WERI-Rb-1 (cell line): ENCODE results near the gene KRTAP10-2.

Source experiments
- DNase-seq: peaks from one replicate; pipeline ENCODE4 v3.0.0-alpha.2; 2020
- H3K27ac ChIP-seq: fragments of 250-450 bp; sonication (Bioruptor Pico); 2 replicates; pipeline ENCODE4 v1.5.1; 2020; ENCODE audit warnings: mild to moderate bottlenecking, moderate library complexity
- H3K27me3 ChIP-seq: fragments of 250-450 bp; sonication (Bioruptor Pico); 2 replicates; pipeline ENCODE4 v1.5.1; 2021; ENCODE audit warnings: mild to moderate bottlenecking, low read depth, moderate library complexity; ENCODE audit not compliant: insufficient read depth, severe bottlenecking
- H3K36me3 ChIP-seq: fragments of 250-450 bp; sonication (Bioruptor Pico); 2 replicates; pipeline ENCODE4 v1.5.1; 2020; ENCODE audit warnings: mild to moderate bottlenecking, moderate library complexity
- H3K4me3 ChIP-seq: 2 replicates; pipeline ENCODE4 v1.5.1; 2011; ENCODE audit warnings: low read depth, mild to moderate bottlenecking, control low read depth, low read length
- H3K9me3 ChIP-seq: fragments of 250-450 bp; sonication (Bioruptor Pico); 2 replicates; pipeline ENCODE4 v1.5.1; 2021; ENCODE audit warnings: mild to moderate bottlenecking, moderate library complexity; ENCODE audit not compliant: severe bottlenecking
- TF ChIP-seq, protein P1 (sequence below): IDR thresholded peaks from 2 replicates; pipeline ENCODE4 v1.5.1; 2011; ENCODE audit warnings: low read depth, mild to moderate bottlenecking, control low read depth, inconsistent platforms, low read length

KRTAP10-2 gene

GRCh38 chr21:44557491-44558328, 6.4 kb upstream of the KRTAP10-2 start:
- Histone ChIP-seq H3K27me3 (no peaks in the 10 kb centered on the region), H3K36me3 (no peaks in the 10 kb centered on the region), H3K9me3 (peaks cover 13% of the 10 kb centered on the region), H3K4me3 (no peak overlapping the region), H3K27ac (no peak overlapping the region)
- TF ChIP-seq, protein P1, sequence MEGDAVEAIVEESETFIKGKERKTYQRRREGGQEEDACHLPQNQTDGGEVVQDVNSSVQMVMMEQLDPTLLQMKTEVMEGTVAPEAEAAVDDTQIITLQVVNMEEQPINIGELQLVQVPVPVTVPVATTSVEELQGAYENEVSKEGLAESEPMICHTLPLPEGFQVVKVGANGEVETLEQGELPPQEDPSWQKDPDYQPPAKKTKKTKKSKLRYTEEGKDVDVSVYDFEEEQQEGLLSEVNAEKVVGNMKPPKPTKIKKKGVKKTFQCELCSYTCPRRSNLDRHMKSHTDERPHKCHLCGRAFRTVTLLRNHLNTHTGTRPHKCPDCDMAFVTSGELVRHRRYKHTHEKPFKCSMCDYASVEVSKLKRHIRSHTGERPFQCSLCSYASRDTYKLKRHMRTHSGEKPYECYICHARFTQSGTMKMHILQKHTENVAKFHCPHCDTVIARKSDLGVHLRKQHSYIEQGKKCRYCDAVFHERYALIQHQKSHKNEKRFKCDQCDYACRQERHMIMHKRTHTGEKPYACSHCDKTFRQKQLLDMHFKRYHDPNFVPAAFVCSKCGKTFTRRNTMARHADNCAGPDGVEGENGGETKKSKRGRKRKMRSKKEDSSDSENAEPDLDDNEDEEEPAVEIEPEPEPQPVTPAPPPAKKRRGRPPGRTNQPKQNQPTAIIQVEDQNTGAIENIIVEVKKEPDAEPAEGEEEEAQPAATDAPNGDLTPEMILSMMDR = no peak
- DNase-seq = no peak

GRCh38 chr21:44556879-44557278, 5.6 kb upstream of the KRTAP10-2 start:
- TF ChIP-seq, protein P1 = no peak
- no peak for DNase-seq
- peaks cover 13% of the 10 kb centered on the region for H3K9me3 ChIP-seq
- H3K27ac ChIP-seq = no peak overlapping the region
- no peaks in the 10 kb centered on the region for H3K27me3 ChIP-seq
- H3K36me3 ChIP-seq = no peaks in the 10 kb centered on the region
- H3K4me3 ChIP-seq = no peak overlapping the region

- no peaks in the 10 kb centered on the region for H3K27me3 ChIP-seq
- peaks cover 13% of the 10 kb centered on the region for H3K9me3 ChIP-seq
- TF ChIP-seq, protein P1 = no peak
- H3K27ac ChIP-seq = no peak overlapping the region
- no peak overlapping the region for H3K4me3 ChIP-seq
- no peaks in the 10 kb centered on the region for H3K36me3 ChIP-seq
- no peak for DNase-seq
These were observed 4.0 kb upstream of the KRTAP10-2 start for GRCh38 chr21:44555200-44555875.

- TF ChIP-seq, protein P1 = no peak
- DNase-seq = no peak
- no peak overlapping the region for H3K4me3 ChIP-seq
- H3K36me3 ChIP-seq = no peaks in the 10 kb centered on the region
- no peaks in the 10 kb centered on the region for H3K27me3 ChIP-seq
- no peak overlapping the region for H3K27ac ChIP-seq
- peaks cover 15% of the 10 kb centered on the region for H3K9me3 ChIP-seq
These were observed 1.4 kb upstream of the KRTAP10-2 start for GRCh38 chr21:44552681-44553080.

DNA sequence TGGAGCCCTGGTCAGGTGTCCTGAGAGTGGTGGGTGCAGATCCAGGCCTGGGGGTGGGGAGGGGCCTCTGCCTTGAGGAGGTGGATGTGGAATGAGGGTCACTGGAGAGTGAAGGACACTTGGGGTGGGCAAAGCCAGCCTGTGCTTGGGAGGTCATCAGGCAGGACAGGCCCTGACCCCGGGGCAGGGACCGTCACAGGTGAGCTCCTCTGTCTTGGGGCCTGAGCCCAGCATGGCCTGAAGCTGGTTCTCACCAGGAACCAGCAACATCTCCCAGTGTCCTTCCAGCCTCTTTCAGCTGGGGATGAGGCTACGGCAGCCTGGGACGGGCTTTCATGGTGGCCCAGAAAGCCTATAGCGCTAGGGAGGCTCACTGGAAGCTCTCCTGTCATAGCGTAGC, 831 bp upstream of the KRTAP10-2 start:
- H3K27ac ChIP-seq = no peak overlapping the region
- peaks cover 20% of the 10 kb centered on the region for H3K9me3 ChIP-seq
- no peak for DNase-seq
- no peaks in the 10 kb centered on the region for H3K27me3 ChIP-seq
- H3K36me3 ChIP-seq = no peaks in the 10 kb centered on the region
- no peak overlapping the region for H3K4me3 ChIP-seq
- TF ChIP-seq, protein P1 = no peak
